Panc1 (cell line): ENCODE results near the gene ATXN2.

Experiments
- CTCF ChIP-seq: fragments of 450-650 bp; IDR thresholded peaks from 2 replicates; pipeline ENCODE4 v1.5.1; 2017; ENCODE audit warnings: mild to moderate bottlenecking
- POLR2AphosphoS5 ChIP-seq: IDR thresholded peaks from 2 replicates; pipeline ENCODE4 v1.6.1; 2012; ENCODE audit warnings: mild to moderate bottlenecking, low read depth, low read length, moderate library complexity
- SIN3A ChIP-seq: IDR thresholded peaks from 2 replicates; pipeline ENCODE4 v1.6.1; 2012; ENCODE audit warnings: low read depth, mild to moderate bottlenecking, low read length, moderate library complexity, borderline replicate concordance; ENCODE audit not compliant: insufficient read depth
- TCF7L2 ChIP-seq: IDR thresholded peaks from 2 replicates; pipeline ENCODE4 v1.6.1; 2011; ENCODE audit warnings: mild to moderate bottlenecking, low read depth, low read length, inconsistent platforms
- TF ChIP-seq, protein P1 (sequence below), 2 experiments: IDR thresholded peaks; 2 replicates each; pipeline ENCODE4 v1.6.1; 2011 to 2012; ENCODE audit warnings: low read depth in 2 of 2, control low read depth in 1 of 2, low read length in 1 of 2, mild to moderate bottlenecking in 1 of 2, moderate library complexity in 1 of 2; ENCODE audit not compliant: insufficient read depth in 1 of 2

DNA sequence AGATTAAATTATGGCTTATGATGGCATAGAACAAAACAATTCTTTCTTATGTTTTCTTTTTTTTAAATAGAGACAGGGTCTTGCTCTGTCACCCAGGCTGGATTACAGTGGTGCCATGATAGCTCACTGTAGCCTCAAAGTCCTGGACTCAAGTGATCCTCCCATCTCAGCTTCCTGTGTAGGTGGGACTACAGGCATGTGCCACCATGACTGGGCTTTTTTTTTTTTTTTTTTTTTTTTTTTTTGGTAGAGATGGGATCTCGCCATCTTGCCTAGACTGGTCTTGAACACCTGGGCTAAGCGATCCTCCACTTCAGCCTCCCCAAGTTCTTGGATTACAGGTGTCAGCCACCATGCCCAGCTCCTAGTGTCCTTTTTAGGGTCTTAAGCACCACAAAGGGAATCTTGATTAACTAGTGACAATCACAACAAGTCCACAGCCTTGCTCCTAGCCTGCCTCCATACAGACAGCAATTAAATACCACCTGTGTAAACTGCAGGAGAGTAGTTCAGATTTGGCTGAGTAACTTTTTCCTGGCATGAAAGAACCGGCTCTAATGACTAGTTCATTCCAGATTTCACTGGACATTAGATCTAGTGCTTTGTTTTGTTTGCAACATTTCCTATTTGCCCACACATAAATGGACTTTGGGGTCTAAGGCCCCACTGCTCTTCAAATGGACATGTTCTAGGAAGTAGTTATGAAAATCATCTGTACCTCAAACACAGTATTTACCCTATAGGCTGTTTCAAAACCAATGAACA lies 131.8 kb downstream of the ATXN2 start:
- TF ChIP-seq CTCF (no peak), POLR2AphosphoS5 (no peak), TCF7L2 (no peak), SIN3A (no peak)
- TF ChIP-seq, protein P1, sequence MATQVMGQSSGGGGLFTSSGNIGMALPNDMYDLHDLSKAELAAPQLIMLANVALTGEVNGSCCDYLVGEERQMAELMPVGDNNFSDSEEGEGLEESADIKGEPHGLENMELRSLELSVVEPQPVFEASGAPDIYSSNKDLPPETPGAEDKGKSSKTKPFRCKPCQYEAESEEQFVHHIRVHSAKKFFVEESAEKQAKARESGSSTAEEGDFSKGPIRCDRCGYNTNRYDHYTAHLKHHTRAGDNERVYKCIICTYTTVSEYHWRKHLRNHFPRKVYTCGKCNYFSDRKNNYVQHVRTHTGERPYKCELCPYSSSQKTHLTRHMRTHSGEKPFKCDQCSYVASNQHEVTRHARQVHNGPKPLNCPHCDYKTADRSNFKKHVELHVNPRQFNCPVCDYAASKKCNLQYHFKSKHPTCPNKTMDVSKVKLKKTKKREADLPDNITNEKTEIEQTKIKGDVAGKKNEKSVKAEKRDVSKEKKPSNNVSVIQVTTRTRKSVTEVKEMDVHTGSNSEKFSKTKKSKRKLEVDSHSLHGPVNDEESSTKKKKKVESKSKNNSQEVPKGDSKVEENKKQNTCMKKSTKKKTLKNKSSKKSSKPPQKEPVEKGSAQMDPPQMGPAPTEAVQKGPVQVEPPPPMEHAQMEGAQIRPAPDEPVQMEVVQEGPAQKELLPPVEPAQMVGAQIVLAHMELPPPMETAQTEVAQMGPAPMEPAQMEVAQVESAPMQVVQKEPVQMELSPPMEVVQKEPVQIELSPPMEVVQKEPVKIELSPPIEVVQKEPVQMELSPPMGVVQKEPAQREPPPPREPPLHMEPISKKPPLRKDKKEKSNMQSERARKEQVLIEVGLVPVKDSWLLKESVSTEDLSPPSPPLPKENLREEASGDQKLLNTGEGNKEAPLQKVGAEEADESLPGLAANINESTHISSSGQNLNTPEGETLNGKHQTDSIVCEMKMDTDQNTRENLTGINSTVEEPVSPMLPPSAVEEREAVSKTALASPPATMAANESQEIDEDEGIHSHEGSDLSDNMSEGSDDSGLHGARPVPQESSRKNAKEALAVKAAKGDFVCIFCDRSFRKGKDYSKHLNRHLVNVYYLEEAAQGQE (IDR thresholded peaks at IDR 0.05; ENCODE audit: insufficient read depth in 1 of 2, low read depth in 2 of 2, low read length in 1 of 2): no peak
